Measurements from ENCODE around the gene LY6G5B.
A peak's percentile ranks its signal among the peaks of the same experiment; 100 is the strongest.

LY6G5B gene

GRCh38 chr6:31689249-31690110, 19.7 kb downstream of the LY6G5B start:
- H3K9me3 ChIP-seq (ENCODE audit: insufficient read depth, low read depth, low read length), result no peaks in the 10 kb centered on the region
- no peak overlapping the region for H4K12ac ChIP-seq (ENCODE audit: low read depth, low read length)
- peaks cover 13% of the 10 kb centered on the region for H3K79me1 ChIP-seq (ENCODE audit: low read length)
- peak overlapping the region; percentile 16 for H2BK5ac ChIP-seq (ENCODE audit: low read depth, low read length, poor library complexity)
- no peak overlapping the region for H2BK12ac ChIP-seq (ENCODE audit: low read length)
- H2BK120ac ChIP-seq (ENCODE audit: insufficient read depth, low read length, poor library complexity), result peak overlapping the region; percentile 37
- no peak overlapping the region for H3K4ac ChIP-seq (ENCODE audit: low read depth, low read length)
- WGBS (ENCODE audit: extremely low coverage, insufficient coverage, insufficient read length), result no CpG with 5 or more reads among the region's 11 CpGs
- no peak overlapping the region for H3K9ac ChIP-seq (ENCODE audit: low read length)
- no peaks in the 10 kb centered on the region for H3K79me2 ChIP-seq (ENCODE audit: control insufficient read depth, insufficient read depth, low read length, poor library complexity)
- H2AK5ac ChIP-seq (ENCODE audit: low read length), result peak overlapping the region; percentile 58
- H3K27me3 ChIP-seq (ENCODE audit: insufficient read depth, low read length), result no peaks in the 10 kb centered on the region
- peak overlapping the region; percentile 19 for H3K14ac ChIP-seq (ENCODE audit: low read length)
- no peak for DNase-seq
- H3K36me3 ChIP-seq (ENCODE audit: control insufficient read depth in 1 of 2, insufficient read depth in 2 of 2, low read length in 2 of 2), result peaks cover 62 to 65% of the 10 kb centered on the region in 2 experiments
- H3K18ac ChIP-seq (ENCODE audit: low read length), result no peak overlapping the region
- H3K4me2 ChIP-seq (ENCODE audit: low read length), result no peak overlapping the region
- peaks cover 11 to 13% of the 10 kb centered on the region in 2 experiments for H3K4me1 ChIP-seq (ENCODE audit: control insufficient read depth in 1 of 2, insufficient read depth in 2 of 2, low read length in 2 of 2)
- H3K4me3 ChIP-seq (ENCODE audit: low read depth, low read length), result no peak overlapping the region
- H3K23ac ChIP-seq (ENCODE audit: low read length), result no peak overlapping the region
- no peak overlapping the region for H2AFZ ChIP-seq (ENCODE audit: insufficient read depth, low read length, poor library complexity)
- H3K27ac ChIP-seq (ENCODE audit: low read depth, low read length), result no peak overlapping the region
- peak overlapping the region; percentile 22 for H4K91ac ChIP-seq (ENCODE audit: low read depth, low read length)
- H4K8ac ChIP-seq (ENCODE audit: low read depth, low read length), result no peak overlapping the region

- Histone ChIP-seq H3K23ac (ENCODE audit: low read length) (no peak overlapping the region), H4K91ac (ENCODE audit: low read depth, low read length) (peak overlapping the region; percentile 22), H3K18ac (ENCODE audit: low read length) (no peak overlapping the region), H2BK12ac (ENCODE audit: low read length) (peak overlapping the region; percentile 61), H3K79me2 (ENCODE audit: control insufficient read depth, insufficient read depth, low read length, poor library complexity) (no peaks in the 10 kb centered on the region), H2AK5ac (ENCODE audit: low read length) (peak overlapping the region; percentile 59), H2AFZ (ENCODE audit: insufficient read depth, low read length, poor library complexity) (peak overlapping the region; percentile 10), H3K9me3 (ENCODE audit: insufficient read depth, low read depth, low read length) (no peaks in the 10 kb centered on the region), H4K12ac (ENCODE audit: low read depth, low read length) (no peak overlapping the region), H2BK5ac (ENCODE audit: low read depth, low read length, poor library complexity) (peak overlapping the region; percentile 64), H3K9ac (ENCODE audit: low read length) (no peak overlapping the region), H3K4me2 (ENCODE audit: low read length) (peak overlapping the region; percentile 9), H3K27me3 (ENCODE audit: insufficient read depth, low read length) (no peaks in the 10 kb centered on the region), H3K4ac (ENCODE audit: low read depth, low read length) (no peak overlapping the region), H3K14ac (ENCODE audit: low read length) (peak overlapping the region; percentile 24), H2BK120ac (ENCODE audit: insufficient read depth, low read length, poor library complexity) (peak overlapping the region; percentile 43), H3K79me1 (ENCODE audit: low read length) (peaks cover 13% of the 10 kb centered on the region), H3K4me3 (ENCODE audit: low read depth, low read length) (no peak overlapping the region), H3K4me1 (ENCODE audit: control insufficient read depth in 1 of 2, insufficient read depth in 2 of 2, low read length in 2 of 2) (peaks cover 11 to 13% of the 10 kb centered on the region in 2 experiments), H4K8ac (ENCODE audit: low read depth, low read length) (peak overlapping the region; percentile 72), H3K36me3 (ENCODE audit: control insufficient read depth in 1 of 2, insufficient read depth in 2 of 2, low read length in 2 of 2) (peaks cover 68 to 69% of the 10 kb centered on the region in 2 experiments), H3K27ac (ENCODE audit: low read depth, low read length) (peak overlapping the region; percentile 63)
- no CpG with 5 or more reads among the region's 10 CpGs for WGBS (ENCODE audit: extremely low coverage, insufficient coverage, insufficient read length)
- peak in 1 of 2 donors; percentile 18 for DNase-seq
Observed at GRCh38 chr6:31690231-31691077, 20.7 kb downstream of the LY6G5B start.

GRCh38 chr6:31691078-31691463, 21.3 kb downstream of the LY6G5B start:
- Histone ChIP-seq H3K4me2 (ENCODE audit: low read length) (peak overlapping the region; percentile 9), H3K4me3 (ENCODE audit: low read depth, low read length) (no peak overlapping the region), H3K4me1 (ENCODE audit: control insufficient read depth in 1 of 2, insufficient read depth in 2 of 2, low read length in 2 of 2) (peaks cover 11 to 13% of the 10 kb centered on the region in 2 experiments), H3K23ac (ENCODE audit: low read length) (no peak overlapping the region), H3K4ac (ENCODE audit: low read depth, low read length) (no peak overlapping the region), H3K14ac (ENCODE audit: low read length) (peak overlapping the region; percentile 24), H3K79me1 (ENCODE audit: low read length) (peaks cover 13% of the 10 kb centered on the region), H3K27ac (ENCODE audit: low read depth, low read length) (peak overlapping the region; percentile 63), H3K27me3 (ENCODE audit: insufficient read depth, low read length) (no peaks in the 10 kb centered on the region), H2AK5ac (ENCODE audit: low read length) (peak overlapping the region; percentile 59), H4K8ac (ENCODE audit: low read depth, low read length) (no peak overlapping the region), H3K36me3 (ENCODE audit: control insufficient read depth in 1 of 2, insufficient read depth in 2 of 2, low read length in 2 of 2) (peaks cover 68 to 70% of the 10 kb centered on the region in 2 experiments), H2AFZ (ENCODE audit: insufficient read depth, low read length, poor library complexity) (no peak overlapping the region), H3K79me2 (ENCODE audit: control insufficient read depth, insufficient read depth, low read length, poor library complexity) (no peaks in the 10 kb centered on the region), H2BK12ac (ENCODE audit: low read length) (peak overlapping the region; percentile 61), H3K9me3 (ENCODE audit: insufficient read depth, low read depth, low read length) (no peaks in the 10 kb centered on the region), H2BK120ac (ENCODE audit: insufficient read depth, low read length, poor library complexity) (peak overlapping the region; percentile 43), H4K91ac (ENCODE audit: low read depth, low read length) (peak overlapping the region; percentile 15), H3K9ac (ENCODE audit: low read length) (no peak overlapping the region), H4K12ac (ENCODE audit: low read depth, low read length) (no peak overlapping the region), H3K18ac (ENCODE audit: low read length) (no peak overlapping the region), H2BK5ac (ENCODE audit: low read depth, low read length, poor library complexity) (peak overlapping the region; percentile 39)
- no CpG with 5 or more reads among the region's 6 CpGs for WGBS (ENCODE audit: extremely low coverage, insufficient coverage, insufficient read length)
- no peak for DNase-seq

GRCh38 chr6:31691564-31692108, 21.9 kb downstream of the LY6G5B start:
- no CpG with 5 or more reads among the region's 12 CpGs for WGBS (ENCODE audit: extremely low coverage, insufficient coverage, insufficient read length)
- DNase-seq, result no peak
- Histone ChIP-seq H3K79me2 (ENCODE audit: control insufficient read depth, insufficient read depth, low read length, poor library complexity) (no peaks in the 10 kb centered on the region), H2BK5ac (ENCODE audit: low read depth, low read length, poor library complexity) (no peak overlapping the region), H3K9me3 (ENCODE audit: insufficient read depth, low read depth, low read length) (no peaks in the 10 kb centered on the region), H3K18ac (ENCODE audit: low read length) (no peak overlapping the region), H3K9ac (ENCODE audit: low read length) (no peak overlapping the region), H3K14ac (ENCODE audit: low read length) (no peak overlapping the region), H2BK120ac (ENCODE audit: insufficient read depth, low read length, poor library complexity) (no peak overlapping the region), H3K36me3 (ENCODE audit: control insufficient read depth in 1 of 2, insufficient read depth in 2 of 2, low read length in 2 of 2) (peaks cover 64 to 67% of the 10 kb centered on the region in 2 experiments), H3K79me1 (ENCODE audit: low read length) (peaks cover 13% of the 10 kb centered on the region), H3K4me2 (ENCODE audit: low read length) (no peak overlapping the region), H3K4ac (ENCODE audit: low read depth, low read length) (no peak overlapping the region), H3K27me3 (ENCODE audit: insufficient read depth, low read length) (no peaks in the 10 kb centered on the region), H2BK12ac (ENCODE audit: low read length) (no peak overlapping the region), H3K4me1 (ENCODE audit: control insufficient read depth in 1 of 2, insufficient read depth in 2 of 2, low read length in 2 of 2) (peaks cover 11 to 14% of the 10 kb centered on the region in 2 experiments), H4K12ac (ENCODE audit: low read depth, low read length) (no peak overlapping the region), H4K91ac (ENCODE audit: low read depth, low read length) (no peak overlapping the region), H3K4me3 (ENCODE audit: low read depth, low read length) (no peak overlapping the region), H2AK5ac (ENCODE audit: low read length) (no peak overlapping the region), H3K27ac (ENCODE audit: low read depth, low read length) (no peak overlapping the region), H3K23ac (ENCODE audit: low read length) (no peak overlapping the region), H4K8ac (ENCODE audit: low read depth, low read length) (no peak overlapping the region), H2AFZ (ENCODE audit: insufficient read depth, low read length, poor library complexity) (no peak overlapping the region)

Measured in trophoblast cell (in vitro differentiated cells and primary cell).